HG03432 (cell line): Measurements from ENCODE around the gene TP53TG5.
"Not testable (repeated sequence)": the region's sequence is repeated elsewhere in the genome, so short reads cannot be mapped to it uniquely, and the experiment has no call there.

Experiments
- ATAC-seq: cut with Tn5 transposase; IDR thresholded peaks from one replicate; pipeline ENCODE4 v1.9.1; 2021; ENCODE audit warnings: mild to moderate bottlenecking, moderate library complexity; ENCODE audit not compliant: unreplicated experiment

The TP53TG5 gene

GRCh38 chr20:45366631-45367030, 11.5 kb downstream of the TP53TG5 start:
- no peak for ATAC-seq

- ATAC-seq: no peak
These were observed 11.9 kb downstream of the TP53TG5 start for GRCh38 chr20:45366192-45366591.

- ATAC-seq: no peak
These were observed 12.6 kb downstream of the TP53TG5 start for GRCh38 chr20:45365444-45365970.

- ATAC-seq: no peak
These were observed 14.3 kb downstream of the TP53TG5 start for GRCh38 chr20:45363611-45364492.

- peak; percentile 79 for ATAC-seq
These were observed 15.1 kb downstream of the TP53TG5 start, which contains the start of gene SYS1 for GRCh38 chr20:45362804-45363610. SYS1 (plus strand) TSS chr20:45363156; CDS start chr20:45363532, 376 bp downstream.

- no peak for ATAC-seq
These were observed 16.3 kb downstream of the TP53TG5 start for GRCh38 chr20:45361793-45362192.

GRCh38 chr20:45359406-45360148, 18.5 kb downstream of the TP53TG5 start:
- ATAC-seq: no peak

GRCh38 chr20:45359069-45359405, 19.1 kb downstream of the TP53TG5 start:
- no peak for ATAC-seq

- no peak for ATAC-seq
These were observed 19.6 kb downstream of the TP53TG5 start for GRCh38 chr20:45358282-45359068.

GRCh38 chr20:45355209-45356084, 22.7 kb downstream of the TP53TG5 start:
- ATAC-seq: no peak

GRCh38 chr20:45354423-45355208, 23.5 kb downstream of the TP53TG5 start:
- ATAC-seq: no peak

GRCh38 chr20:45353746-45354145, 24.4 kb downstream of the TP53TG5 start:
- no peak for ATAC-seq

GRCh38 chr20:45352729-45353128, 25.4 kb downstream of the TP53TG5 start:
- ATAC-seq: no peak

- not testable (repeated sequence) for ATAC-seq
These were observed 27.3 kb downstream of the TP53TG5 start for GRCh38 chr20:45350795-45351194.

- no peak for ATAC-seq
These were observed 27.9 kb downstream of the TP53TG5 start for GRCh38 chr20:45350217-45350616.

- ATAC-seq: peak; percentile 42
These were observed 30.0 kb downstream of the TP53TG5 start, which contains the start of gene SDC4 for GRCh38 chr20:45347936-45348778. SDC4 (minus strand) TSS chr20:45348424; CDS start chr20:45348384, 40 bp downstream.

- no peak for ATAC-seq
These were observed 30.7 kb downstream of the TP53TG5 start for GRCh38 chr20:45347297-45347935.
